Fibroblast of skin of left biceps (primary cell): ENCODE measurements around the gene ASB15.
"Not testable (repeated sequence)": the region's sequence is repeated elsewhere in the genome, so short reads cannot be mapped to it uniquely, and the experiment has no call there.

Source experiments
- DNase-seq, 2 experiments: peaks; one replicate each; pipeline ENCODE4 v3.0.0-alpha.2; 2013; ENCODE audit warnings: low read depth in 2 of 2

ASB15 gene

GRCh38 chr7:123598657-123599056 lies 3.0 kb upstream of the ASB15 start:
- no peak for DNase-seq

- no peak for DNase-seq
These were observed 1.9 kb upstream of the ASB15 start for GRCh38 chr7:123599766-123600165.

GRCh38 chr7:123600876-123601275 lies 745 bp upstream of the ASB15 start:
- no peak for DNase-seq

- DNase-seq = no peak
These were observed 1.0 kb downstream of the ASB15 start for GRCh38 chr7:123602648-123603047.

GRCh38 chr7:123604739-123605138 lies 3.1 kb downstream of the ASB15 start:
- DNase-seq = no peak

GRCh38 chr7:123607423-123607975 lies 5.9 kb downstream of the ASB15 start:
- DNase-seq = no peak

- DNase-seq = no peak
These were observed 7.6 kb downstream of the ASB15 start for GRCh38 chr7:123608991-123609882.

GRCh38 chr7:123609883-123610239 lies 8.2 kb downstream of the ASB15 start:
- no peak for DNase-seq

GRCh38 chr7:123612024-123612423 lies 10.4 kb downstream of the ASB15 start:
- no peak for DNase-seq

GRCh38 chr7:123615344-123615743 lies 13.7 kb downstream of the ASB15 start:
- peak; percentile 9 to 14 for DNase-seq

GRCh38 chr7:123616223-123616622 lies 14.6 kb downstream of the ASB15 start:
- DNase-seq = no peak

GRCh38 chr7:123621707-123622106 lies 20.1 kb downstream of the ASB15 start:
- no peak for DNase-seq

GRCh38 chr7:123622660-123623386 lies 21.2 kb downstream of the ASB15 start:
- no peak for DNase-seq

- no peak for DNase-seq
These were observed 23.0 kb downstream of the ASB15 start for GRCh38 chr7:123624527-123625183.

GRCh38 chr7:123625254-123625653 lies 23.6 kb downstream of the ASB15 start:
- DNase-seq = no peak

GRCh38 chr7:123627851-123628250 lies 26.2 kb downstream of the ASB15 start:
- no peak for DNase-seq

- DNase-seq = no peak
These were observed 27.2 kb downstream of the ASB15 start for GRCh38 chr7:123628829-123629228.

- no peak for DNase-seq
These were observed 27.7 kb downstream of the ASB15 start for GRCh38 chr7:123629281-123629680.

GRCh38 chr7:123632808-123633207 lies 31.2 kb downstream of the ASB15 start:
- DNase-seq = no peak

GRCh38 chr7:123633553-123633952 lies 31.9 kb downstream of the ASB15 start:
- DNase-seq = peak; percentile 32 to 36

- not testable (repeated sequence) for DNase-seq
These were observed 32.5 kb downstream of the ASB15 start for GRCh38 chr7:123634011-123634573.
